Measurements from ENCODE around the gene UNC5B. TPM values are rescaled to one million over a fixed set of nuclear protein-coding genes. Genes with fewer than 3 reads are reported as not detected.

Gene UNC5B
- total and polyA plus RNA-seq, 2 experiments from 2014 or later = 2.7 to 6.5 TPM

DNA sequence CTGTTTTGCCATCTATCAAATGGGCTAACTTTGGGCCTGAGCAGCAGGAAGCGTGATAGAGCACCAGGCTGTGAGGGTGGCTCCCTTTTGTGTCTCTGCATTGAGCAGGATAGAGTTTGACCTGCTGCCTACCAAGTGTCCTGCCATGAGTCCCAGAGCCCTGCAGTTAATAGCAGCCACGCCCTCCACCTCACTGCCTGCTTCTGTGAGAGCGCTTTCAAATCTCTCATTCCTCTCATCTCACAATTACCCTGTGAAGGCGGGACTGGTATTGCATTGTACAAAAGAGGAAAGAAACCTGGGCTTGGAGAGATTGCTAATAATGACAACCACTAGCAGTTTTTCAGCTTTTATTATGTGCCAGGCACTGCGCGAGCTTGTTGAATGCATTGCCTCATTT is 39.9 kb downstream of the UNC5B start:
- Histone ChIP-seq H3K4me2 (ENCODE audit: unreplicated experiment) (no peak overlapping the region), H3K27me3 (replicated peaks; ENCODE audit: insufficient read depth) (no peaks in the 10 kb centered on the region), H3K4me3 (no peak overlapping the region), H3K9me3 (ENCODE audit: low read depth) (no peaks in the 10 kb centered on the region), H3K36me3 (ENCODE audit: low read depth) (no peaks in the 10 kb centered on the region), H3F3A (ENCODE audit: insufficient read depth) (no peaks in the 10 kb centered on the region), H3K79me2 (ENCODE audit: insufficient read depth) (no peaks in the 10 kb centered on the region), H2AFZ (no peak overlapping the region), H4K20me1 (ENCODE audit: insufficient read depth) (no peaks in the 10 kb centered on the region), H3K4me1 (ENCODE audit: insufficient read depth) (peaks cover 15% of the 10 kb centered on the region), H3K9me2 (ENCODE audit: insufficient read depth) (no peaks in the 10 kb centered on the region), H3K9ac (no peak overlapping the region), H3K27ac (no peak overlapping the region)
- no peak for DNase-seq
- 86 to 90% methylated on average over 6 of the region's 6 CpGs for WGBS, 2 experiments (ENCODE audit: low coverage in 1 of 2, low lambda C conversion rate in 2 of 2, missing lambda C conversion rate in 2 of 2)
- in situ Hi-C loops (cut with MboI) = no loop called here
- TF ChIP-seq EZH2phosphoT487 (IDR thresholded peaks at IDR 0.05; ENCODE audit: insufficient read depth, low read depth) (no peak), EZH2 (IDR thresholded peaks at IDR 0.05; ENCODE audit: insufficient read depth, poor library complexity, severe bottlenecking) (no peak)

DNA sequence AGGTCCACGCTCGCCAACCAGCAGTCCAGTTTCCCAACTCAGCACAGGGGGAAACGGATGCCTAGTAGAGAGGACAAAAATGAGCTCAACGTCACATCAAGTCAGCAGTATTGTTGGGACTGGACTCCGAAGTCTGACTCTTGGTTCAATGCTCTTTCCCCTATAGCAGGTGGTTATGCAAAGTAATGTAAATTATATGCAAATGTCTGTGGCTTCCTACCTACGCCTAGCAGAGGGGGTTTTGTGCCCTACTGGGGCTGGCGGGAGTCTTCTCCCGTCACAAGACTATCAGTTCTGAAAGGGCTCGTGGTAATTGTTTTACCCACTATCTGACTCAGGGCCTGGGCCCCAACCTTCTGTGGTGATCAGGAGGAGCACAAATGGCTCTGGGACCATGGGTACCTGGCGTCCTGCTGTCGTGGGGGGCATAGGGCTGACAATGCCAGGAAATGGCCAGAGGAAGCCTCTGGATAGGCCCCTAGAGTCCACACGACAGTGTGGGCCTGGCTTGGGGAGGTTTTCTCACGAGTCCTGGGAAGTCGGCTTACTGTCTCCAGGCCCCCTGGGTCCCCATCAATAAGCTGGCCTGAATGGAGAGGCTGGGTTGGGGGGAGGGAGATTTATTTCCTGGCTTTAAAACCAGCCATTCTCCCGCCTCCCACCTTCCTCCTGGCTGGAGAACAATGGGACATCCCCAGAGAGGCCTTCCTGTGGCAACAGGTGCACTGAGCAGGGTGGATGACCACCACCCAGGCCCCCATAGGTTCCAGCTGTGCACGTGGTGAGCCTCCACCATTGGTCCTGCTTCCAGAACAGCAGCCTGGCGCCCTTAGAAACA is 41.8 kb downstream of the UNC5B start:
- Histone ChIP-seq H3K4me3 (no peak overlapping the region), H3K79me2 (ENCODE audit: insufficient read depth) (no peaks in the 10 kb centered on the region), H3F3A (ENCODE audit: insufficient read depth) (0 out of 2 replicates have a peak, but pooled peaks cover 4% of the 10 kb centered on the region), H3K9me2 (ENCODE audit: insufficient read depth) (no peaks in the 10 kb centered on the region), H2AFZ (no peak overlapping the region), H4K20me1 (ENCODE audit: insufficient read depth) (no peaks in the 10 kb centered on the region), H3K9me3 (ENCODE audit: low read depth) (no peaks in the 10 kb centered on the region), H3K4me2 (ENCODE audit: unreplicated experiment) (no peak overlapping the region), H3K27ac (no peak overlapping the region), H3K9ac (no peak overlapping the region), H3K36me3 (ENCODE audit: low read depth) (no peaks in the 10 kb centered on the region), H3K27me3 (replicated peaks; ENCODE audit: insufficient read depth) (no peaks in the 10 kb centered on the region), H3K4me1 (ENCODE audit: insufficient read depth) (peaks cover 17% of the 10 kb centered on the region)
- 90 to 94% methylated on average over 17 of the region's 17 CpGs for WGBS, 2 experiments (ENCODE audit: low coverage in 1 of 2, low lambda C conversion rate in 2 of 2, missing lambda C conversion rate in 2 of 2)
- in situ Hi-C loops (cut with MboI) = no loop called here
- TF ChIP-seq EZH2 (IDR thresholded peaks at IDR 0.05; ENCODE audit: insufficient read depth, poor library complexity, severe bottlenecking) (no peak), EZH2phosphoT487 (IDR thresholded peaks at IDR 0.05; ENCODE audit: insufficient read depth, low read depth) (no peak)
- no peak for DNase-seq

DNA sequence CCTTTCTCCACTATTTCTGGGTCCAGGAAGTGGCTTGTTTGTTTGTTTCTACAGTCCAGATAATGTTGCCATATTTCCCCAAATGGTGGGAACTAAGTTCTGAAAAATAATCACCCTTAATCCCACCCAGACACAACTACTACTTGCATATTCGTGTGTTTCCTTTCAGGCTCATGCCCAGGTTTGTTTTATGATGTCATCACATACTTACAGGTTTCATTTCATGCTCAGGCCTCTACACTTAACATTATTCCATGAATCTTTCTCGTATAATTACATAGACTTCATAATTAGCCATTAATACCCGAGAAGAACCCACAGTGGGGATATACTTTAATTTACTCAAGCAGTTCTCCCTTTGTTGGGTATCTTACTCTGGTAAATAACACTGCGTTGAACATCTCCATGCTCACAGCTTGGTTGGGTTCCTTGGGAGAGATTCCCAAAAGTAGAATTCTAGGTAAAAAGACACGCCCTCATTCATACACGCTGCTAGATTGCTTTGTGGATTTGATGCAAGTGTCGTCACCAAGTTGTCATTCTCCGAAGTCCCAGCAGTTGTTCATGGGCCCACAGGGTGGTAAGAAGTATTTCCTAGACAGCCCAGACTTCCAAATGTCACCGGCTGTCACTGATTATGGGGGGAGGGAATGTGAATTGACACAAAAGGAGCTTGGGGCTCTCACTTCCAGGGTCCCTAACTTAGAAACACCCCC is 42.6 kb downstream of the UNC5B start:
- WGBS, 2 experiments (ENCODE audit: low coverage in 1 of 2, low lambda C conversion rate in 2 of 2, missing lambda C conversion rate in 2 of 2) = 35 to 38% methylated on average over 9 of the region's 9 CpGs

DNA sequence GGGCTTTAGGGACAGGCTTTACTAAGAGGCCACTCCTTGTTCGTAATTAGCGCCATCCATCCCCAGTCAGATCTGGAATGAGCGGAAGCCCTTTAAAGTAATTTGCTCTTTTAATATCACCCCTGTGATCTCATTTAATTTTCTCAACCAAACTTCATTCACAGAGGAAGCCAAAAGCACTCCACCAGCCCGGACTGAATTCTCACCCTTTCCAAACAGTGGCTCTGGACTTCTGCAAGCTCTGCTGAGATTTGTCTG is 43.1 kb downstream of the UNC5B start:
- H3K9ac ChIP-seq = peak overlapping the region; percentile 17; the same call in 1 of the 2 replicates
- in situ Hi-C loops (cut with MboI) = no loop called here
- peak overlapping the region; percentile 65 for H3K4me2 ChIP-seq (ENCODE audit: unreplicated experiment)
- H2AFZ ChIP-seq = peak overlapping the region; percentile 37
- peak overlapping the region; percentile 29 for H3K4me3 ChIP-seq
- no peaks in the 10 kb centered on the region for H3K79me2 ChIP-seq (ENCODE audit: insufficient read depth)
- H3K36me3 ChIP-seq (ENCODE audit: low read depth) = no peaks in the 10 kb centered on the region
- no peaks in the 10 kb centered on the region for H3K27me3 ChIP-seq (replicated peaks; ENCODE audit: insufficient read depth)
- peak overlapping the region; percentile 8; the same call in 1 of the 2 replicates for H3K27ac ChIP-seq
- H3K9me2 ChIP-seq (ENCODE audit: insufficient read depth) = no peaks in the 10 kb centered on the region
- peaks cover 16% of the 10 kb centered on the region; the same call in 1 of the 2 replicates for H3F3A ChIP-seq (ENCODE audit: insufficient read depth)
- DNase-seq = no peak
- H3K4me1 ChIP-seq (ENCODE audit: insufficient read depth) = peaks cover 30% of the 10 kb centered on the region
- 14 to 17% methylated on average over 4 of the region's 4 CpGs for WGBS, 2 experiments (ENCODE audit: low coverage in 1 of 2, low lambda C conversion rate in 2 of 2, missing lambda C conversion rate in 2 of 2)
- no peak for TF ChIP-seq EZH2phosphoT487 (IDR thresholded peaks at IDR 0.05; ENCODE audit: insufficient read depth, low read depth)
- no peak for TF ChIP-seq EZH2 (IDR thresholded peaks at IDR 0.05; ENCODE audit: insufficient read depth, poor library complexity, severe bottlenecking)
- no peaks in the 10 kb centered on the region for H3K9me3 ChIP-seq (ENCODE audit: low read depth)
- no peaks in the 10 kb centered on the region for H4K20me1 ChIP-seq (ENCODE audit: insufficient read depth)

More for the DNA sequence above, 42.6 kb downstream of the UNC5B start:
- in situ Hi-C loops (cut with MboI) = no loop called here
- TF ChIP-seq EZH2phosphoT487 (IDR thresholded peaks at IDR 0.05; ENCODE audit: insufficient read depth, low read depth) (no peak), EZH2 (IDR thresholded peaks at IDR 0.05; ENCODE audit: insufficient read depth, poor library complexity, severe bottlenecking) (no peak)
- no peaks in the 10 kb centered on the region for H4K20me1 ChIP-seq (ENCODE audit: insufficient read depth)
- H3F3A ChIP-seq (ENCODE audit: insufficient read depth) = peaks cover 11% of the 10 kb centered on the region; the same call in 1 of the 2 replicates
- peak overlapping the region; percentile 17; the same call in 1 of the 2 replicates for H3K9ac ChIP-seq
- H3K4me1 ChIP-seq (ENCODE audit: insufficient read depth) = peaks cover 25% of the 10 kb centered on the region
- H2AFZ ChIP-seq = peak overlapping the region; percentile 37
- H3K79me2 ChIP-seq (ENCODE audit: insufficient read depth) = no peaks in the 10 kb centered on the region
- H3K9me2 ChIP-seq (ENCODE audit: insufficient read depth) = no peaks in the 10 kb centered on the region
- no peak for DNase-seq
- H3K9me3 ChIP-seq (ENCODE audit: low read depth) = no peaks in the 10 kb centered on the region
- no peaks in the 10 kb centered on the region for H3K36me3 ChIP-seq (ENCODE audit: low read depth)
- H3K27ac ChIP-seq = peak overlapping the region; percentile 8; the same call in 1 of the 2 replicates
- no peaks in the 10 kb centered on the region for H3K27me3 ChIP-seq (replicated peaks; ENCODE audit: insufficient read depth)
- H3K4me3 ChIP-seq = peak overlapping the region; percentile 29
- peak overlapping the region; percentile 65 for H3K4me2 ChIP-seq (ENCODE audit: unreplicated experiment)
